Trophoblast cell (in vitro differentiated cells and primary cell): ENCODE measurements around the gene ATP5PF. TPM values are rescaled to one million over a fixed set of nuclear protein-coding genes. Genes with fewer than 3 reads are reported as not detected.
A peak's percentile ranks its signal among the peaks of the same experiment; 100 is the strongest.
"Not testable (repeated sequence)": the region's sequence is repeated elsewhere in the genome, so short reads cannot be mapped to it uniquely, and the experiment has no call there.

ENCODE experiments used
- DNase-seq, 2 donors: peaks; one replicate each; pipeline ENCODE4 v3.0.0-alpha.2; 2016
- H2AFZ ChIP-seq: 2 replicates; pipeline ENCODE4 v1.6.1; 2013; ENCODE audit warnings: low read length, moderate library complexity, mild to moderate bottlenecking; ENCODE audit not compliant: insufficient read depth, poor library complexity
- H2AK5ac ChIP-seq: 2 replicates; pipeline ENCODE4 v1.6.1; 2013; ENCODE audit warnings: mild to moderate bottlenecking, low read length
- H2BK120ac ChIP-seq: 2 replicates; pipeline ENCODE4 v1.6.1; 2013; ENCODE audit warnings: low read length, mild to moderate bottlenecking, moderate library complexity; ENCODE audit not compliant: insufficient read depth, poor library complexity
- H2BK12ac ChIP-seq: 2 replicates; pipeline ENCODE4 v1.6.1; 2013; ENCODE audit warnings: mild to moderate bottlenecking, low read length, moderate library complexity
- H2BK5ac ChIP-seq: 2 replicates; pipeline ENCODE4 v1.6.1; 2013; ENCODE audit warnings: low read length, low read depth, moderate library complexity, mild to moderate bottlenecking; ENCODE audit not compliant: poor library complexity
- H3K14ac ChIP-seq: 2 replicates; pipeline ENCODE4 v1.6.1; 2013; ENCODE audit warnings: mild to moderate bottlenecking, low read length
- H3K18ac ChIP-seq: 2 replicates; pipeline ENCODE4 v1.6.1; 2013; ENCODE audit warnings: mild to moderate bottlenecking, low read length
- H3K23ac ChIP-seq: 2 replicates; pipeline ENCODE4 v1.6.1; 2013; ENCODE audit warnings: low read length
- H3K27ac ChIP-seq: 2 replicates; pipeline ENCODE4 v1.5.1; 2013; ENCODE audit warnings: low read depth, mild to moderate bottlenecking, inconsistent platforms, low read length, moderate library complexity
- H3K27me3 ChIP-seq: 2 replicates; pipeline ENCODE4 v1.6.1; 2013; ENCODE audit warnings: inconsistent platforms, mild to moderate bottlenecking, low read length, moderate library complexity; ENCODE audit not compliant: insufficient read depth
- H3K36me3 ChIP-seq, 2 experiments: 1 replicate in 1 of 2; 2 replicates in 1 of 2; pipeline ENCODE4 v1.6.1; 2013; ENCODE audit warnings: low read length in 2 of 2, mild to moderate bottlenecking in 2 of 2, moderate library complexity in 1 of 2; ENCODE audit not compliant: insufficient read depth in 2 of 2, control insufficient read depth in 1 of 2
- H3K4ac ChIP-seq: 2 replicates; pipeline ENCODE4 v1.6.1; 2013; ENCODE audit warnings: low read depth, mild to moderate bottlenecking, low read length, moderate library complexity
- H3K4me1 ChIP-seq, 2 experiments: 1 replicate in 1 of 2; 2 replicates in 1 of 2; pipeline ENCODE4 v1.6.1; 2013; ENCODE audit warnings: low read length in 2 of 2, mild to moderate bottlenecking in 2 of 2, moderate library complexity in 1 of 2; ENCODE audit not compliant: insufficient read depth in 2 of 2, control insufficient read depth in 1 of 2
- H3K4me2 ChIP-seq: 2 replicates; pipeline ENCODE4 v1.6.1; 2013; ENCODE audit warnings: inconsistent platforms, mild to moderate bottlenecking, low read length, moderate library complexity
- H3K4me3 ChIP-seq: 2 replicates; pipeline ENCODE4 v1.5.1; 2013; ENCODE audit warnings: mild to moderate bottlenecking, low read depth, low read length, inconsistent platforms
- H3K79me1 ChIP-seq: one replicate; pipeline ENCODE4 v1.6.1; 2013; ENCODE audit warnings: low read length
- H3K79me2 ChIP-seq: 2 replicates; pipeline ENCODE4 v1.6.1; 2013; ENCODE audit warnings: low read length, mild to moderate bottlenecking; ENCODE audit not compliant: control insufficient read depth, insufficient read depth, poor library complexity
- H3K9ac ChIP-seq: 2 replicates; pipeline ENCODE4 v1.6.1; 2013; ENCODE audit warnings: mild to moderate bottlenecking, low read length
- H3K9me3 ChIP-seq: 2 replicates; pipeline ENCODE4 v1.6.1; 2013; ENCODE audit warnings: low read depth, mild to moderate bottlenecking, control low read depth, inconsistent platforms, low read length; ENCODE audit not compliant: insufficient read depth
- H4K12ac ChIP-seq: 2 replicates; pipeline ENCODE4 v1.6.1; 2013; ENCODE audit warnings: low read depth, mild to moderate bottlenecking, low read length, moderate library complexity
- H4K8ac ChIP-seq: 2 replicates; pipeline ENCODE4 v1.6.1; 2013; ENCODE audit warnings: low read depth, mild to moderate bottlenecking, low read length, moderate library complexity
- H4K91ac ChIP-seq: one replicate; pipeline ENCODE4 v1.6.1; 2013; ENCODE audit warnings: low read depth, mild to moderate bottlenecking, low read length, moderate library complexity
- WGBS: extraction: QIAGEN DNeasy Blood & Tissue Kit; methylation state at CpG from one replicate; pipeline ENCODE4 v1.1.7; 2013; ENCODE audit warnings: missing lambda C conversion rate; ENCODE audit not compliant: insufficient read length, insufficient coverage; ENCODE audit errors: extremely low coverage; 5-methylcytosine and 5-hydroxymethylcytosine counted together
- polyA plus RNA-seq: library from polyadenylated mRNA; stranded (reverse); fragments of 200-250 nt; gene quantifications from 2 replicates; pipeline ENCODE4 v1.2.3, GENCODE V29; 2013

ATP5PF gene, protein sequence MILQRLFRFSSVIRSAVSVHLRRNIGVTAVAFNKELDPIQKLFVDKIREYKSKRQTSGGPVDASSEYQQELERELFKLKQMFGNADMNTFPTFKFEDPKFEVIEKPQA
- polyA plus RNA-seq = 284 and 295 TPM in 2 replicates

DNA sequence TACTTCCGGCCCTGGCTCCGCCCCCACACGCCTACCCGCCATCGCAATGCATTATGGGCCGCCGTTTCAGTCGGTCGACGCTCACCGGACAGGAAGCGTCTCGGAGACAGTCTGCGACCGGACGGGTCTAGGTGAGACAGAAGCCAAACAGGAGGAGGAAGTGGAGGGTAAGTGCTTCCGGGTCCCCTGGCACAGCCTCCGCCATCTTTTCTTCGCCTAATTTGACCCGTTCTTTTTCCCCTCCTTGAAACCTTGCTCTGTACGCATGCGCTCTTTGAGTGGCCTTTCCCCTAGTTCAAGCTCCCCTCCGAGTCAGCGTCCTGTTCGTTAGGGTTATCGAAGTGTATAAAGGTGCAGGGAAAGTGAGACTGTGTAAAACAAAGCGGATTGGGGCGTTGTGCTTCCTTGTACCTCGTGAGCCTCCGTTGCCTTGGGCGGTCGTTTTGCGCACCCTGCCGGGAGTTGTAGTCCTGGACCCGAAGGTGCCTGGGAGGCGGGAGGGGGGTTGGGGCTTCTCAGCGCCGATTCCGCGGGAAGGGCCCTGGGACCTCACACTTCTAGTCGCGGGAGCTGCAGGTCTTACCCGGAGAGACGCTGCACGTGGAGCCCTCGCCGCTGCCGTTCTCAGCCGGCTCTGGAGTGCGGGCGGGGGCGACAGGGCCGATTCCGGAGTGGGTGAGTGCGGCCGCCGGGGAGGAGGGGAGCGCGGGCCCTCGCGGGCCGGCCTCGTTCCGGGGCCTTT, at the start of gene ATP5PF, which contains the start of gene GABPA:
Gene ATP5PF (minus strand): TSS at position 1 of the 742 bp plus-strand sequence. CDS start 5,110 bp downstream, outside the sequence.
Gene GABPA (plus strand): TSS at position 69 of the 742 bp plus-strand sequence. CDS start 6,627 bp downstream, outside the sequence.
- Histone ChIP-seq H3K9ac (peak within 1 kb of the TSS; percentile 97), H2BK5ac (peak within 1 kb of the TSS; percentile 98), H3K36me3 (peaks cover under 1 to 3% of the 10 kb centered on the region in 2 experiments), H4K8ac (peak within 1 kb of the TSS; percentile 100), H3K79me2 (peaks cover 15% of the 10 kb centered on the region), H3K79me1 (peaks cover 11% of the 10 kb centered on the region), H3K4me3 (peak within 1 kb of the TSS; percentile 96), H3K18ac (peak within 1 kb of the TSS; percentile 99), H4K12ac (peak within 1 kb of the TSS; percentile 97), H3K27ac (peak within 1 kb of the TSS; percentile 94), H3K9me3 (no peaks in the 10 kb centered on the region), H3K4me1 (no peaks in the 10 kb centered on the region), H3K4me2 (peak within 1 kb of the TSS; percentile 93), H3K27me3 (no peaks in the 10 kb centered on the region), H4K91ac (peak within 1 kb of the TSS; percentile 100), H3K23ac (no peak within 1 kb of the TSS), H2AFZ (peak within 1 kb of the TSS; percentile 97), H3K14ac (peak within 1 kb of the TSS; percentile 100), H2AK5ac (peak within 1 kb of the TSS; percentile 85), H2BK12ac (no peak within 1 kb of the TSS), H3K4ac (peak within 1 kb of the TSS; percentile 95), H2BK120ac (peak within 1 kb of the TSS; percentile 97)
- DNase-seq = peak; percentile 98
- WGBS = no CpG with 5 or more reads among the region's 64 CpGs

DNA sequence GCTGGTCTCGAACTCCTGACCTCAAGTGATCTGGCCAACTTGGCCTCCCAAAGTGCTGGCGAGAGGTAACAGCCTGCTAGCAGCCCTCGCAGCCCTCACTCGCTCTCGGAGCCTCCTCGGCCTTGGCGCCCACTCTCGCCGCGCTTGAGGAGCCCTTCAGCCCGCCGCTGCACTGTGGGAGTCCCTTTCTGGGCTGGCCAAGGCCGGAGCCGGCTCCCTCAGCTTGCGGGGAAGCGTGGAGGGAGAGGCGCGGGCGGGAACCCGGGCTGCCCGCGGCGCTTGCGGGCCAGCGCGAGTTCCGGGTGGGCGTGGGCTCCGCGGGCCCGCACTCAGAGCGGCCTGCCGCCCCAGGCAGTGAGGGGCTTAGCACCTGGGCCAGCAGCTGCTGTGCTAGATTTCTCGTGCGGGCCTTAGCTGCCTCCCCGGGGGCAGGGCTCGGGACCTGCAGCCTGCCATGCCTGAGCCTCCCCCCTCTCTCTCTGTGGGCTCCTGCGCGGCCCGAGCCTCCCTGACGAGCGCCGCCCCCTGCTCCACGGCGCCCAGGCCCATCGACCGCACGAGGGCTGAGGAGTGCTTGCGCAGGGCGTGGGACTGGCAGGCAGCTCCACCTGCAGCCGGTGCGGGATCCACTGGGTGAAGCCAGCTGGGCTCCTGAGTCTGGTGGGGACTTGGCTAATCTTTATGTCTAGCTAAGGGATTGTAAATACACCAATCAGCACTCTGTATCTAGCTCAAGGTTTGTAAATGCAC, 43.6 kb upstream of the ATP5PF start:
- not testable (repeated sequence) for H3K18ac ChIP-seq, H2AK5ac ChIP-seq, H2BK5ac ChIP-seq, H3K9me3 ChIP-seq, H3K23ac ChIP-seq, H2BK12ac ChIP-seq, H2AFZ ChIP-seq, DNase-seq, H3K4me2 ChIP-seq, H4K91ac ChIP-seq, H3K4ac ChIP-seq, H3K79me2 ChIP-seq, H3K36me3 ChIP-seq, H2BK120ac ChIP-seq, H3K27ac ChIP-seq, H4K12ac ChIP-seq, H3K79me1 ChIP-seq, H3K14ac ChIP-seq, H3K4me3 ChIP-seq, H3K27me3 ChIP-seq, H4K8ac ChIP-seq, H3K4me1 ChIP-seq, H3K9ac ChIP-seq
- WGBS = no CpG with 5 or more reads among the region's 52 CpGs

GRCh38 chr21:25776440-25776839, 41.7 kb upstream of the ATP5PF start:
- Histone ChIP-seq H2AK5ac (no peak overlapping the region), H3K27me3 (no peaks in the 10 kb centered on the region), H3K4me3 (no peak overlapping the region), H2BK120ac (no peak overlapping the region), H4K91ac (no peak overlapping the region), H3K9me3 (peaks cover 3% of the 10 kb centered on the region), H3K18ac (no peak overlapping the region), H3K36me3 (no peaks in the 10 kb centered on the region), H2BK5ac (no peak overlapping the region), H3K4me2 (no peak overlapping the region), H3K79me1 (no peaks in the 10 kb centered on the region), H3K14ac (no peak overlapping the region), H3K27ac (no peak overlapping the region), H2AFZ (no peak overlapping the region), H3K4me1 (no peaks in the 10 kb centered on the region), H3K23ac (no peak overlapping the region), H3K4ac (no peak overlapping the region), H4K12ac (no peak overlapping the region), H2BK12ac (no peak overlapping the region), H3K9ac (no peak overlapping the region), H4K8ac (no peak overlapping the region), H3K79me2 (no peaks in the 10 kb centered on the region)
- WGBS = no CpG with 5 or more reads among the region's 4 CpGs
- no peak for DNase-seq

- Histone ChIP-seq H3K27me3 (no peaks in the 10 kb centered on the region), H3K4ac (no peak overlapping the region), H3K27ac (no peak overlapping the region), H2BK120ac (no peak overlapping the region), H4K91ac (no peak overlapping the region), H2AK5ac (no peak overlapping the region), H3K36me3 (no peaks in the 10 kb centered on the region), H4K12ac (no peak overlapping the region), H3K14ac (no peak overlapping the region), H3K9me3 (no peaks in the 10 kb centered on the region), H3K23ac (no peak overlapping the region), H3K79me1 (no peaks in the 10 kb centered on the region), H2BK5ac (no peak overlapping the region), H2BK12ac (no peak overlapping the region), H3K18ac (no peak overlapping the region), H3K4me3 (no peak overlapping the region), H4K8ac (no peak overlapping the region), H2AFZ (no peak overlapping the region), H3K9ac (no peak overlapping the region), H3K79me2 (no peaks in the 10 kb centered on the region), H3K4me1 (no peaks in the 10 kb centered on the region), H3K4me2 (no peak overlapping the region)
- DNase-seq = peak in 1 of 2 donors; percentile 31
- WGBS = no CpG with 5 or more reads among the region's 2 CpGs
Observed at GRCh38 chr21:25772686-25773085, 38.0 kb upstream of the ATP5PF start.
